ENCODE data around the gene BMPR1A.

DNA sequence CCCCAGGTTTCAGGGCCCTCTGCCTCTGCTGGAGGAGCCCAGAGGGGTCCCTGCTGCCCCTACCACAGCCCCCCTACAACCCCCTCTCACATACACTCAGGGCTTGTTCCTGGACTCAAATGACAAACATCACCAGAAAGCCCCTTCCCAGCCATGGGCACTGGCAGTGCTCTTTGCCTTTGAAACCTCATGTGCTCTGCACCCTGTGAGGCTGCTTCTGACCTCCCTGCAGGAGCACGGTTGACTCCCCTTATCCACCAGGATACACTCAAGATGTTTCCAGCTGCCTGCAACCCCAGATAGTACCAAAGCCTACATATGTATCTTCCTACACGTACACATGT is 208.4 kb downstream of the BMPR1A start:
- TF ChIP-seq EZH2phosphoT487 (IDR thresholded peaks at IDR 0.05; ENCODE audit: low read depth): no peak
- TF ChIP-seq, protein P1, sequence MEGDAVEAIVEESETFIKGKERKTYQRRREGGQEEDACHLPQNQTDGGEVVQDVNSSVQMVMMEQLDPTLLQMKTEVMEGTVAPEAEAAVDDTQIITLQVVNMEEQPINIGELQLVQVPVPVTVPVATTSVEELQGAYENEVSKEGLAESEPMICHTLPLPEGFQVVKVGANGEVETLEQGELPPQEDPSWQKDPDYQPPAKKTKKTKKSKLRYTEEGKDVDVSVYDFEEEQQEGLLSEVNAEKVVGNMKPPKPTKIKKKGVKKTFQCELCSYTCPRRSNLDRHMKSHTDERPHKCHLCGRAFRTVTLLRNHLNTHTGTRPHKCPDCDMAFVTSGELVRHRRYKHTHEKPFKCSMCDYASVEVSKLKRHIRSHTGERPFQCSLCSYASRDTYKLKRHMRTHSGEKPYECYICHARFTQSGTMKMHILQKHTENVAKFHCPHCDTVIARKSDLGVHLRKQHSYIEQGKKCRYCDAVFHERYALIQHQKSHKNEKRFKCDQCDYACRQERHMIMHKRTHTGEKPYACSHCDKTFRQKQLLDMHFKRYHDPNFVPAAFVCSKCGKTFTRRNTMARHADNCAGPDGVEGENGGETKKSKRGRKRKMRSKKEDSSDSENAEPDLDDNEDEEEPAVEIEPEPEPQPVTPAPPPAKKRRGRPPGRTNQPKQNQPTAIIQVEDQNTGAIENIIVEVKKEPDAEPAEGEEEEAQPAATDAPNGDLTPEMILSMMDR (IDR thresholded peaks at IDR 0.05; ENCODE audit: low read depth, low read length): no peak

Data from OCI-LY3 (cell line).